Type B pancreatic cell (in vitro differentiated cells): ENCODE measurements around the gene S100G. TPM values are rescaled to one million over a fixed set of nuclear protein-coding genes. Genes with fewer than 3 reads are reported as not detected.

Source experiments
- DNase-seq: peaks from one replicate; pipeline ENCODE4 v3.0.0; 2021; ENCODE audit warnings: mixed read lengths; ENCODE audit not compliant: unreplicated experiment; ENCODE audit errors: extremely low spot score
- H3K27ac Mint-ChIP-seq: 2 replicates; pipeline ENCODE4 v1.8.0; 2021; ENCODE audit warnings: mild to moderate bottlenecking, mixed read lengths
- H3K27me3 Mint-ChIP-seq: 2 replicates; pipeline ENCODE4 v1.8.0; 2021; ENCODE audit warnings: mixed read lengths
- H3K36me3 Mint-ChIP-seq: 2 replicates; pipeline ENCODE4 v1.8.0; 2021; ENCODE audit warnings: mixed read lengths
- H3K4me1 Mint-ChIP-seq: one replicate; pipeline ENCODE4 v1.8.0; 2021; ENCODE audit warnings: mixed read lengths; ENCODE audit not compliant: unreplicated experiment
- H3K4me3 Mint-ChIP-seq: 2 replicates; pipeline ENCODE4 v1.8.0; 2021; ENCODE audit warnings: mild to moderate bottlenecking, mixed read lengths
- H3K9me3 Mint-ChIP-seq: 2 replicates; pipeline ENCODE4 v1.8.0; 2021; ENCODE audit warnings: mixed read lengths
- microRNA-seq: library from miRNA; unstranded; fragments of <30 nt; microRNA quantifications from one replicate; pipeline ENCODE4, GENCODE V29; 2020
- total RNA-seq: library from RNA; stranded (reverse); gene quantifications from 2 replicates; pipeline ENCODE4 v1.2.1, GENCODE V29; 2021; ENCODE audit warnings: low replicate concordance
- TF ChIP-seq, protein P1 (sequence below): fragments of 200-600 bp; sonication (generic); conservative IDR thresholded peaks from 2 replicates; pipeline ENCODE4 v1.5.0; 2021; ENCODE audit warnings: antibody characterized with exemption, mild to moderate bottlenecking

Gene S100G
- total RNA-seq, 1 donor from 2014 or later, result 5.5 TPM

DNA sequence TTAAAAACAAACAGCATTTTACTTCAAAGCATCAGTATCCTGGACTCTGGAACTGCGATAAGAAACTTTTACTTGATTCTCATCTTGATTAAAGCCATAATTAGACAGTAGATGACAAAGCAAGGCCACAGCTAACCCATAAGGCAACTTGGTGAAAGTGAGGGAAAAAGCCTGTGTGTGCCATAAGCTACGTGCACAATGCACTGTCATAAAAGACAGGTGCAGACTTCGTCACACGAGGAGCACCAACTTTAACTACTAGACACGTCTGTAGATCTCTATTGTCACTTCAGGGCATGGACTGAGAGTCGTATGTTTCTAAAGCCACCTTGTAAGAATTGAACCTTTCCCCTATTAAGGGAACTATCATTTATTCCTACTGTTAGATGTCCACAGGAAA is 49.4 kb downstream of the S100G start:
- no peaks in the 10 kb centered on the region for H3K4me1 Mint-ChIP-seq
- no peak overlapping the region for H3K27ac Mint-ChIP-seq
- peaks cover 28% of the 10 kb centered on the region for H3K36me3 Mint-ChIP-seq

DNA sequence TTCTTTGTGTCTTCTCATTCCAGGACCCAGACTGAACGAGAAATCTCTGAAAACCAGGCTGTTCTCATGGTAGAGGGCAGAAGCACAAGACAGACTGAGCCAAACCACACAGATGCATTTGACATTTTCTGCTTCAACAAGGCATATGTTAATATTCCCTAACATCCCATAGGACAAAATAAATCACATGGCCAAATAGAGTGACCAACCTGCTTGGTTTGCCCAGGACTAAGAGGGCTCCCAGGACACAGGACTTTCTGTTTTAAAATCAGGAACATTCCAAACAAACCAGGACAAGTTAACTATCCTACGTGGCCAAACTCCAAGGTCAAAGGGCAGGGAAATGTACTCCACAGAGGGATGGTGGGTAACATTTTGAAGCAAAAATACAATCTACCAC is 50.8 kb downstream of the S100G start:
- H3K27me3 Mint-ChIP-seq, result no peaks in the 10 kb centered on the region

More for the DNA sequence above, 49.4 kb downstream of the S100G start:
- DNase-seq, result no peak
- Mint-ChIP-seq H3K9me3 (no peaks in the 10 kb centered on the region), H3K4me3 (no peak overlapping the region), H3K27me3 (no peaks in the 10 kb centered on the region)
- TF ChIP-seq, protein P1, sequence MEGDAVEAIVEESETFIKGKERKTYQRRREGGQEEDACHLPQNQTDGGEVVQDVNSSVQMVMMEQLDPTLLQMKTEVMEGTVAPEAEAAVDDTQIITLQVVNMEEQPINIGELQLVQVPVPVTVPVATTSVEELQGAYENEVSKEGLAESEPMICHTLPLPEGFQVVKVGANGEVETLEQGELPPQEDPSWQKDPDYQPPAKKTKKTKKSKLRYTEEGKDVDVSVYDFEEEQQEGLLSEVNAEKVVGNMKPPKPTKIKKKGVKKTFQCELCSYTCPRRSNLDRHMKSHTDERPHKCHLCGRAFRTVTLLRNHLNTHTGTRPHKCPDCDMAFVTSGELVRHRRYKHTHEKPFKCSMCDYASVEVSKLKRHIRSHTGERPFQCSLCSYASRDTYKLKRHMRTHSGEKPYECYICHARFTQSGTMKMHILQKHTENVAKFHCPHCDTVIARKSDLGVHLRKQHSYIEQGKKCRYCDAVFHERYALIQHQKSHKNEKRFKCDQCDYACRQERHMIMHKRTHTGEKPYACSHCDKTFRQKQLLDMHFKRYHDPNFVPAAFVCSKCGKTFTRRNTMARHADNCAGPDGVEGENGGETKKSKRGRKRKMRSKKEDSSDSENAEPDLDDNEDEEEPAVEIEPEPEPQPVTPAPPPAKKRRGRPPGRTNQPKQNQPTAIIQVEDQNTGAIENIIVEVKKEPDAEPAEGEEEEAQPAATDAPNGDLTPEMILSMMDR, result no peak

DNA sequence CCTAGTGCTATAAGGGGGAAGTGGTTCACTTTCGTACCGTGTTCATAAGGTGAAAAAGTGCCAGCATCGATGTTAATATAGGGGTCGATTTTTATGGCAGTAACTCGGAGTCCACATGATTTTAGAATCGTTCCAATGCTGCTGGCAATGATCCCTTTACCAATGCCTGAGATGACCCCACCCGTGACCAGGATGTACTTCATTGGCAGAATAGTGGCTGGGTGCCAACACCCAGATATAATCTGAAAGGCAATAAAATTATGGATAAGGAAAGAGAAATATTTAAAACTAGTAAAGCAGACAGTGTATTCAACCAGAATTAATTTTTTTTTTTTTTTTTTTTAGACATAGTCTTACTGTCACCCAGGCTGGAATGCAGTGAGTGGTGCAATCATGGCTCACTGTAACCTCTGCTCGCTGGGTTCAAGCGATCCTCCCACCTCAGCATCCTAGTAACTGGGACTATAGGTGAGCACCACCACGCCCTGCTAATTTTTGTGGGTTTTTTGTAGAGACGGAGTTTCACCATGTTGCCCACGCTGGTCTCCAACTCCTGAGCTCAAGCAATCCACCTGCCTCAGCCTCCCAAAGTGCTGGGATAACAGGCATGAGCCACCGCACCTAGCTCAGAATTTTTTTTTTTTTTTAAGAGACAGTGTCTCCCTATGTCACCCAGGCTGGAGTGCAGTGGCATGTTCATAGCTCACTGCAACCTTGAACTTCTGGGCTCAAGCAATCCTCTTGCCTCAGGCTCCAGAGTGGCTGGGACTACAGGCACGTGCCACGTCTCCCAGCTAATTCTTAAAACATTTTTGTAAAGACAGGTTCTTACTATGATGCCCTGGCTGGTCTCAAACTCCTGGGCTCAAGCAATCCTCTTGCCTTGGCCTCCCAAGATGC is 53.0 kb downstream of the S100G start:
- no peaks in the 10 kb centered on the region for H3K9me3 Mint-ChIP-seq
- H3K27me3 Mint-ChIP-seq, result no peaks in the 10 kb centered on the region
- no peaks in the 10 kb centered on the region for H3K4me1 Mint-ChIP-seq
- peaks cover 27% of the 10 kb centered on the region for H3K36me3 Mint-ChIP-seq
- no peak for DNase-seq
- H3K4me3 Mint-ChIP-seq, result no peak overlapping the region
- TF ChIP-seq, protein P1, result no peak
- H3K27ac Mint-ChIP-seq, result no peak overlapping the region

More for the DNA sequence above, 50.8 kb downstream of the S100G start:
- H3K27ac Mint-ChIP-seq, result no peak overlapping the region
- DNase-seq, result no peak
- no peak overlapping the region for H3K4me3 Mint-ChIP-seq
- no peaks in the 10 kb centered on the region for H3K9me3 Mint-ChIP-seq
- peaks cover 28% of the 10 kb centered on the region for H3K36me3 Mint-ChIP-seq
- no peaks in the 10 kb centered on the region for H3K4me1 Mint-ChIP-seq
- TF ChIP-seq, protein P1, result no peak

Small RNA genes lying within 50 kb of the gene (microRNA-seq; reads per million reads assigned to microRNA genes)
- gene MIR548AM, result not detected

Other genes starting within 250 kb of the S100G start
- gene CTPS2, start 62.5 kb downstream of the S100G start, total RNA-seq, result 46.7 and 59.0 TPM in 2 replicates
- 46.9 and 48.4 TPM in 2 replicates for gene SYAP1, start 69.5 kb downstream of the S100G start, total RNA-seq
- 24.5 and 27.3 TPM in 2 replicates for gene TXLNG, start 136.3 kb downstream of the S100G start, total RNA-seq
- gene RBBP7, start 220.2 kb downstream of the S100G start, total RNA-seq, result 157 and 202 TPM in 2 replicates